Keratinocyte (primary cell): ENCODE measurements around the gene PRR23A. TPM values are rescaled to one million over a fixed set of nuclear protein-coding genes. Genes with fewer than 3 reads are reported as not detected.

ENCODE experiments used
- DNase-seq: peaks from one replicate; pipeline ENCODE4 v3.0.0-alpha.2; 2011; ENCODE audit warnings: low read depth, missing footprints, low spot score
- FAIRE-seq: peaks from 2 replicates; lab custom pipeline; 2011; peaks lifted over from hg19 to GRCh38; lab: Jason Lieb, UNC
- H2AFZ ChIP-seq: 2 replicates; pipeline ENCODE4 v1.6.0; 2012; ENCODE audit warnings: low read length, control low read depth, inconsistent platforms; ENCODE audit not compliant: control insufficient read depth
- H3K27ac ChIP-seq: 2 replicates; pipeline ENCODE4 v1.5.1; 2011; ENCODE audit warnings: low read length; ENCODE audit not compliant: control insufficient read depth, insufficient read depth
- H3K27me3 ChIP-seq: 3 replicates; pipeline ENCODE4 v1.6.0; 2011; ENCODE audit warnings: low read length; ENCODE audit not compliant: control insufficient read depth, insufficient read depth; ENCODE audit errors: extremely low read depth
- H3K36me3 ChIP-seq, 2 experiments: 2 replicates in 1 of 2; 3 replicates in 1 of 2; pipeline ENCODE4 v1.5.1; 2011; ENCODE audit warnings: low read length in 2 of 2, mild to moderate bottlenecking in 1 of 2; ENCODE audit not compliant: control insufficient read depth in 2 of 2, insufficient read depth in 2 of 2; ENCODE audit errors: extremely low read depth in 1 of 2
- H3K4me1 ChIP-seq: 3 replicates; pipeline ENCODE4 v1.5.1; 2011; ENCODE audit warnings: low read length; ENCODE audit not compliant: control insufficient read depth, insufficient read depth; ENCODE audit errors: extremely low read depth
- H3K4me2 ChIP-seq: 3 replicates; pipeline ENCODE4 v1.6.0; 2011; ENCODE audit warnings: low read depth, low read length; ENCODE audit not compliant: control insufficient read depth, insufficient read depth; ENCODE audit errors: extremely low read depth
- H3K4me3 ChIP-seq, 3 experiments: fragments of 200-600 bp in 1 of 3; sonication (generic) in 1 of 3; 2 replicates in 2 of 3; 3 replicates in 1 of 3; pipeline ENCODE4 v1.5.1; 2011 to 2016; ENCODE audit warnings: low read length in 3 of 3, mild to moderate bottlenecking in 3 of 3, control low read depth in 2 of 3, inconsistent platforms in 1 of 3, low read depth in 1 of 3, mixed read lengths in 1 of 3, mixed run types in 1 of 3, moderate library complexity in 1 of 3; ENCODE audit not compliant: control insufficient read depth in 2 of 3, insufficient read depth in 2 of 3; ENCODE audit errors: extremely low read depth in 1 of 3
- H3K79me2 ChIP-seq: 2 replicates; pipeline ENCODE4 v1.6.0; 2012; ENCODE audit warnings: low read length; ENCODE audit not compliant: control insufficient read depth, insufficient read depth
- H3K9ac ChIP-seq: 3 replicates; pipeline ENCODE4 v1.6.0; 2011; ENCODE audit warnings: low read length; ENCODE audit not compliant: control insufficient read depth, insufficient read depth; ENCODE audit errors: extremely low read depth
- H3K9me1 ChIP-seq: 3 replicates; pipeline ENCODE4 v1.6.0; 2011; ENCODE audit warnings: low read length; ENCODE audit not compliant: control insufficient read depth, insufficient read depth; ENCODE audit errors: extremely low read depth
- H3K9me3 ChIP-seq: 2 replicates; pipeline ENCODE4 v1.5.1; 2012; ENCODE audit warnings: low read depth, low read length; ENCODE audit not compliant: control insufficient read depth
- H4K20me1 ChIP-seq: 3 replicates; pipeline ENCODE4 v1.6.0; 2011; ENCODE audit warnings: low read length; ENCODE audit not compliant: control insufficient read depth, insufficient read depth; ENCODE audit errors: extremely low read depth
- EZH2 ChIP-seq: IDR thresholded peaks from one replicate; pipeline ENCODE4 v1.6.1; 2012; ENCODE audit warnings: inconsistent platforms, mild to moderate bottlenecking, low read length, moderate library complexity
- dilution Hi-C: fragments of 300-500 bp; cut with MboI; formaldehyde crosslinking; loops from one replicate; pipeline ENCODE4 v1.7.0; 2020; ENCODE audit warnings: low sequenced_read_pairs; ENCODE audit not compliant: extremely low pct_ligation_motif_present
- polyA plus RNA-seq, 5 experiments: library from polyadenylated mRNA; depleted of rRNA in 3 of 5; stranded (reverse) in 3 of 5; stranded (forward) in 1 of 5; unstranded in 1 of 5; fragments of >200 nt; gene quantifications; 1 replicate in 1 of 5; 2 replicates in 3 of 5; 3 replicates in 1 of 5; pipeline versions ENCODE4 v1.2.1 to v1.2.3, GENCODE V29; 2011 to 2012; ENCODE audit warnings: missing spikeins in 2 of 5, low read depth in 1 of 5, low replicate concordance in 1 of 5
- TF ChIP-seq, protein P1 (sequence below), 3 experiments: IDR thresholded peaks in 1 of 3; conservative IDR thresholded peaks in 1 of 3; optimal IDR thresholded peaks in 1 of 3; 2 replicates in 2 of 3; 3 replicates in 1 of 3; pipeline versions ENCODE3 to v1.5.1; 2011; ENCODE audit warnings: low read length in 3 of 3, mild to moderate bottlenecking in 3 of 3, moderate library complexity in 2 of 3, control low read depth in 1 of 3, inconsistent platforms in 1 of 3; ENCODE audit not compliant: insufficient read depth in 2 of 3; ENCODE audit errors: extremely low read depth in 1 of 3

PRR23A gene
- polyA plus RNA-seq, 1 donor (not counting 4 experiments of a cell fraction or from before 2014, with no cell fraction given), result not detected

- DNase-seq, result no peak
- dilution Hi-C loops, result no loop called here
- Histone ChIP-seq H3K27ac (no peak overlapping the region), H3K4me3 (no peak overlapping the region), H4K20me1 (no peaks in the 10 kb centered on the region), H3K9ac (no peak overlapping the region), H3K36me3 (no peaks in the 10 kb centered on the region), H2AFZ (no peak overlapping the region), H3K9me3 (no peaks in the 10 kb centered on the region), H3K4me2 (no peak overlapping the region), H3K9me1 (no peaks in the 10 kb centered on the region), H3K27me3 (no peaks in the 10 kb centered on the region), H3K79me2 (no peaks in the 10 kb centered on the region), H3K4me1 (no peaks in the 10 kb centered on the region)
- no peak for TF ChIP-seq EZH2
- TF ChIP-seq, protein P1, sequence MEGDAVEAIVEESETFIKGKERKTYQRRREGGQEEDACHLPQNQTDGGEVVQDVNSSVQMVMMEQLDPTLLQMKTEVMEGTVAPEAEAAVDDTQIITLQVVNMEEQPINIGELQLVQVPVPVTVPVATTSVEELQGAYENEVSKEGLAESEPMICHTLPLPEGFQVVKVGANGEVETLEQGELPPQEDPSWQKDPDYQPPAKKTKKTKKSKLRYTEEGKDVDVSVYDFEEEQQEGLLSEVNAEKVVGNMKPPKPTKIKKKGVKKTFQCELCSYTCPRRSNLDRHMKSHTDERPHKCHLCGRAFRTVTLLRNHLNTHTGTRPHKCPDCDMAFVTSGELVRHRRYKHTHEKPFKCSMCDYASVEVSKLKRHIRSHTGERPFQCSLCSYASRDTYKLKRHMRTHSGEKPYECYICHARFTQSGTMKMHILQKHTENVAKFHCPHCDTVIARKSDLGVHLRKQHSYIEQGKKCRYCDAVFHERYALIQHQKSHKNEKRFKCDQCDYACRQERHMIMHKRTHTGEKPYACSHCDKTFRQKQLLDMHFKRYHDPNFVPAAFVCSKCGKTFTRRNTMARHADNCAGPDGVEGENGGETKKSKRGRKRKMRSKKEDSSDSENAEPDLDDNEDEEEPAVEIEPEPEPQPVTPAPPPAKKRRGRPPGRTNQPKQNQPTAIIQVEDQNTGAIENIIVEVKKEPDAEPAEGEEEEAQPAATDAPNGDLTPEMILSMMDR (optimal IDR thresholded peaks at IDR 0.05 in 1 of 3, IDR thresholded peaks at IDR 0.05 in 1 of 3, conservative IDR thresholded peaks at IDR 0.05 in 1 of 3; ENCODE audit: extremely low read depth in 1 of 3, insufficient read depth in 2 of 3, low read length in 3 of 3), result no peak
- no peak for FAIRE-seq
Observed at GRCh38 chr3:139024968-139025367, 18.9 kb upstream of the PRR23A start.

- H3K4me2 ChIP-seq, result no peak within 1 kb of the TSS
- no peaks in the 10 kb centered on the region for H3K9me1 ChIP-seq
- H2AFZ ChIP-seq, result no peak within 1 kb of the TSS
- no peak for TF ChIP-seq EZH2
- TF ChIP-seq, protein P1 (optimal IDR thresholded peaks at IDR 0.05 in 1 of 3, IDR thresholded peaks at IDR 0.05 in 1 of 3, conservative IDR thresholded peaks at IDR 0.05 in 1 of 3; ENCODE audit: extremely low read depth in 1 of 3, insufficient read depth in 2 of 3, low read length in 3 of 3), result peak in 2 of 3 experiments; percentile 9
- no peaks in the 10 kb centered on the region for H3K9me3 ChIP-seq
- DNase-seq (no peak), FAIRE-seq (no peak)
- no peaks in the 10 kb centered on the region for H4K20me1 ChIP-seq
- no peak within 1 kb of the TSS for H3K9ac ChIP-seq
- no peak within 1 kb of the TSS for H3K27ac ChIP-seq
- no peaks in the 10 kb centered on the region for H3K79me2 ChIP-seq
- no peaks in the 10 kb centered on the region for H3K36me3 ChIP-seq
- H3K27me3 ChIP-seq, result no peaks in the 10 kb centered on the region
- H3K4me1 ChIP-seq, result no peaks in the 10 kb centered on the region
- no peak within 1 kb of the TSS for H3K4me3 ChIP-seq
- dilution Hi-C loops, result no loop called here
Observed at GRCh38 chr3:139020868-139021234, 14.8 kb upstream of the PRR23A start, which contains the start of gene PRR23B. Gene PRR23B (minus strand): TSS chr3:139020926. CDS start chr3:139020661, 265 bp downstream.
